Right lobe of liver (tissue), 4 donors: Measurements from ENCODE around the gene TNFRSF17.

Experiments used
- POLR2A ChIP-seq: fragments of 450-650 bp; IDR thresholded peaks from one replicate; pipeline ENCODE4 v1.6.1; 2017; ENCODE audit warnings: antibody characterized with exemption, mild to moderate bottlenecking
- TF ChIP-seq, protein P1 (sequence below), 4 donors: fragments of 200-600 bp in 3 of 4; fragments of 450-650 bp in 1 of 4; IDR thresholded peaks; one replicate each; pipeline versions ENCODE4 v1.5.1 to v1.8.0; 2016 to 2022; ENCODE audit warnings: antibody characterized with exemption in 4 of 4, mild to moderate bottlenecking in 2 of 4
- donor health status: DM: no; HTN: no; CAD: no.
- donor health status: DM: no; HTN: no; CAD: no.
- donor health status: DM: no; HTN: yes; CAD: no.

DNA sequence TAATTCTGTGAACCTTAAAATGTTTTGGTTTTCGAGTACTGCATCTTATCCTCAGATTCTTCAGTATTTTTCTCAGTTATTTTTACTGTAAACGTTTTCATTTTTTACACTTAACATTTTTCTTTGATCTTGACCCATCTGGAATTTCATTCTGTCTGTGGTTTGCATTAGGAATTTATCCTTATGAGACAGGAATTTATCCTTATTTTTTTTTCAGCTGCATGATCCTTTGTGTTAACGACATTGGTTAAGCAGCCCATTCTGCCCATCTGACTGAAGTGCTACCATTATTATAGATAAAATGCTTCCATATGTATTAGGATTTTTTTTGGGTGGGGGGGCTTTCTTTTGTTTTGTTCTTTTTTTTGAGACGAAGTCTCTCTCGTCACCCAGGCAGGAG, 52.5 kb downstream of the TNFRSF17 start:
- TF ChIP-seq, protein P1, sequence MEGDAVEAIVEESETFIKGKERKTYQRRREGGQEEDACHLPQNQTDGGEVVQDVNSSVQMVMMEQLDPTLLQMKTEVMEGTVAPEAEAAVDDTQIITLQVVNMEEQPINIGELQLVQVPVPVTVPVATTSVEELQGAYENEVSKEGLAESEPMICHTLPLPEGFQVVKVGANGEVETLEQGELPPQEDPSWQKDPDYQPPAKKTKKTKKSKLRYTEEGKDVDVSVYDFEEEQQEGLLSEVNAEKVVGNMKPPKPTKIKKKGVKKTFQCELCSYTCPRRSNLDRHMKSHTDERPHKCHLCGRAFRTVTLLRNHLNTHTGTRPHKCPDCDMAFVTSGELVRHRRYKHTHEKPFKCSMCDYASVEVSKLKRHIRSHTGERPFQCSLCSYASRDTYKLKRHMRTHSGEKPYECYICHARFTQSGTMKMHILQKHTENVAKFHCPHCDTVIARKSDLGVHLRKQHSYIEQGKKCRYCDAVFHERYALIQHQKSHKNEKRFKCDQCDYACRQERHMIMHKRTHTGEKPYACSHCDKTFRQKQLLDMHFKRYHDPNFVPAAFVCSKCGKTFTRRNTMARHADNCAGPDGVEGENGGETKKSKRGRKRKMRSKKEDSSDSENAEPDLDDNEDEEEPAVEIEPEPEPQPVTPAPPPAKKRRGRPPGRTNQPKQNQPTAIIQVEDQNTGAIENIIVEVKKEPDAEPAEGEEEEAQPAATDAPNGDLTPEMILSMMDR (IDR thresholded peaks at IDR 0.05), result no peak
- no peak for TF ChIP-seq POLR2A
